Activated CD4-positive, CD25-positive, alpha-beta regulatory T cell (primary cell): Measurements from ENCODE around the gene TSSK3.
"Not testable (repeated sequence)": the region's sequence is repeated elsewhere in the genome, so short reads cannot be mapped to it uniquely, and the experiment has no call there.

Experiments
- DNase-seq, 4 experiments: peaks; one replicate each; lab custom pipeline; 2025; lab: John Stamatoyannopoulos, UW

Gene TSSK3

DNA sequence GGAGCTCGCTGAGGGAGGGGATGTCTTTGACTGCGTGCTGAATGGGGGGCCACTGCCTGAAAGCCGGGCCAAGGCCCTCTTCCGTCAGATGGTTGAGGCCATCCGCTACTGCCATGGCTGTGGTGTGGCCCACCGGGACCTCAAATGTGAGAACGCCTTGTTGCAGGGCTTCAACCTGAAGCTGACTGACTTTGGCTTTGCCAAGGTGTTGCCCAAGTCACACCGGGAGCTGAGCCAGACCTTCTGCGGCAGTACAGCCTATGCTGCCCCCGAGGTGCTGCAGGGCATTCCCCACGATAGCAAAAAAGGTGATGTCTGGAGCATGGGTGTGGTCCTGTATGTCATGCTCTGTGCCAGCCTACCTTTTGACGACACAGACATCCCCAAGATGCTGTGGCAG is 1.4 kb downstream of the TSSK3 start:
- no peak for DNase-seq

DNA sequence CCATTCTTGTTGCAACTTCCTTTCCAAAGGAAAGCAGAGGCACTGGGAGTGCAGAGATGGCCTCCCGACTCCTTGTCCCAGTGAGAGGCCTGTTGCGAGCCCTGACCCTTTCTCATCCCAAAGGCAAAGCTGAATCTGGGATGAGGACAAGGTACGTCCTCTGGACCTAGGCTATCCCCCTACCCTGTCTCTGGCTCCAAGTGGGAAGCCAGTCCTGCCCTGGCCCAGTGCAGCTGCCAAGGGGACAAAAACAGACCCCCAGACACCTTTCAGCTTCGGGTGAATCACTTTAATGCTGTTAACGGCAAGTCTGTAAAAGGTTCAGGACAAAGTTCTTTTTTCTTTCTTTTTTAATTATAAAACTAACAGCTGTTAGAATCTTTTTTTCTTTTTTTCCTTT is 2.5 kb downstream of the TSSK3 start:
- no peak for DNase-seq

DNA sequence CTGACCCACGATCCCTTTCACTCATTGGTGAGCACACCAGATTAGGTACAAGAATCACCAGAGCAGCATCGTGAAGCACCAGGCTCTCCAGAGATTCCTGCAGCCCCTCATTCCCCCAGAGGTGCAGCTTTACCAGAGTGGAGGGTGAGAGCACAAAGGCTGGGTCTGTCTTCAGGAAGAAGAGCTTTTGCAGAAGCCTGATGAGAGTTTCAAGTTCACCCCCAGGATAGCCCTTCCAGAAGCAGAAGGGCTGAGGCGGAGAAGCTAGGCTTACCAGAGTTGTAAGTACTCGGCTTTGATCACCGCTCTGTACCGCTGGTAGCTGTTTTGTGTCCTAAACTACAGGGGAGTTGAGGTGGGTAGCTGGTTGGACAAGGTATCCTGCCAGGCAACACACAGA is 3.1 kb downstream of the TSSK3 start:
- DNase-seq: no peak

DNA sequence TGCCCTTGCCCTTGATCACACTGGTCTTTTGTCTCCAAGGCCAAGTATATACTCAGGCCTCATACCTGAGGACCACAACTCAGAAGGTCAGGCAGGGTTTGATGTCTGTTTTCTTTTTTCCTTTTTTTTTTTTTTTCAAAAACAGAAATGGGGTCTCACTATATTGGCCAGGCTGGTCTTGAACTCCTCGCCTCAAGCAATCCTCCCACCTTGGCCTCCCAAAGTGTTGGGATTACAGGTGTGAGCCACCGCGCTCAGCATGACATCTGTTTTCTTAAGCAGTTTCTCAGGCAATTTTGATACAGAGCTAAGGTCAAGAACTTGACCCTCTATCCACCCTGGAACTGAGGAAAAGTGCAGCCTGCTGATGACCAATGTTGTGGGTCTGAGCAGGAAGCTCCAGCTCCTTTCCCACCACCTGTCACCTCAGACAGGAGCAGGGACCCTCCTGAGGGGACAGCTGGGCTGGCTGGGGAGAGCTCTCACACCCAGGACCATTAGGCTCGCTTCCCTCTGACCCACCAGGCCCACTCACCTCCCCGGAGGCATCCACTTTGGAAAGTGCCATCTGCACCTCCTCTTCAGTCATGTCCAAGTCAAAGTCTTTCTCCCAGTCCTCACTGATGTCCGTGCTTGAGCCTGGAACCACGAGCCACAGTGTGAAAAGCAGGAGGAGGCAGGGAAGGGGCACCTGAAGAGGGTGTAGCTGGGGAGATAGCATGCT is 5.7 kb downstream of the TSSK3 start:
- no peak for DNase-seq

DNA sequence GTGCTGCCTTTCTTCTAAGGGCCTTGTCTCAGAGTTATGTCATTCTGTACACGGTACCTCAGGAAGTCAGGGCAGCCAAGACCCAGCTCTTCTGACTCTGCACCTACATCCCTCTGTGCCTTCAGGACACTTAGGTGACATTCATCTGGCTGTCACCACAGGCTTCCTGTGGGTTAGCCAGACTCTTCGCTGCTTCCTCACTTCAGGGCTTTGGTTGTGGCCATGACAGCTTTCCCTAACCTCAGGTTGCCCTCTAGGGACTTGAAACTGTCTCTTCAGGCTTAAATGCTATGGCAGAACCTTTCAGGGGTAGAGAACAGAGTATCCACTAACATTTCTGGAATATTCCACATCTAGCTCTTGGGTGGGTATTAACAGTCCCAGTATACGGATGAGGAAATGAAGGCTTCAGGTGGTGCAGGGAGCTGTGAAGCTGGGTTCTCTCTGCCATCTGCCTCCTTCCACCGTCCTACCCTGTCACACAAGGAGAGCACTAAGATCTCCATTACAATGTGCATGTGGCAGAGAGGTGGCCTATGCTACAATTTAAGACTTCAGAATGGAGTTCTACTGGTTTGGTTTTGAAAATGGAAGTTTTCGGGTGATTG is 9.9 kb downstream of the TSSK3 start:
- DNase-seq: no peak

DNA sequence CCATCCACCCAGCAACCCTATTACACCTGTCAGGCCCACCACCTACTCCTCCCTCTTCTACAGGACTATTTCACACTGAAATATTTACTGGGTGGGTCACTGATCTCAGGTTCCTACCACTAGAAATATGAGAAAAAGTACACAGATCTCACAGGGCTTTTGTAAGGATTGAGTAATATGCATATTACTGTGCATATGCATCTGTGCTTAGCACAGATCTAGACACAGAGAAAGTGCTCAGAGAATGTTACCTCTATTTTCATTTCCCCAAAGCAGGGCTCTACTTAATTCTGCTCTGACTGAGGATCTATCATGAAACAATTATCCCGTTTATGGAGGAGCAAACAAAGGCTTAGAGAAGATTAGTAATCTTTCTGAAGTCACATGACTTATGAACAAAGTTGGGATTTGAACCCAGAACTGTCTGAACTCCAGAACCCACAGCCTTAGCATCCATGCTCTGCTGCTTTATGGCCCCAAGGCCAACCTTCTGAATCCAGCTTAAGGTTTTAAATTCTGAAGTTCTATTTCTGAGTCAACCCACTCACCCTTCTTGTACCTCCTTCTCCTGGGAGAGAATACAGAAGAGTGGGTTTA is 11.8 kb downstream of the TSSK3 start:
- no peak for DNase-seq

DNA sequence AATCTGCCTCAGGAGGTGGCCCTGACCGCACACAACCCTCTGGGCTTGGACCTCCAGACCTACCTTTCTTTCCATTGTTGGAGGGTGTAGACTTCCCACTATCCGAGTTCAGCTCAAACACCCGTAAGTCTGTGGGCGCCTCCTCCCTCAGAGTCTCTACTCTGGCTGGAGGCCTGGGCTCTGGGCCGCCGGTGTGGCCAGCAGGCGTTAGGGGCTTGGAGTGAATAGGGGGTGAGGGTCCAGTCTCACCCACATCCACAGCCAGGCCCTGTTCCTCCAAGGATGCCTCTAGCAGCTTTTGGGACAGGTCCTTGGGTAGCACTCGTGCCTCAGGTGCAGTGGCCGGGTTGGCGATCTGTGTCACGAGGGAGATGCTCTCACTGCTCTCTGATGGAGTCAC is 13.9 kb downstream of the TSSK3 start:
- DNase-seq: no peak

DNA sequence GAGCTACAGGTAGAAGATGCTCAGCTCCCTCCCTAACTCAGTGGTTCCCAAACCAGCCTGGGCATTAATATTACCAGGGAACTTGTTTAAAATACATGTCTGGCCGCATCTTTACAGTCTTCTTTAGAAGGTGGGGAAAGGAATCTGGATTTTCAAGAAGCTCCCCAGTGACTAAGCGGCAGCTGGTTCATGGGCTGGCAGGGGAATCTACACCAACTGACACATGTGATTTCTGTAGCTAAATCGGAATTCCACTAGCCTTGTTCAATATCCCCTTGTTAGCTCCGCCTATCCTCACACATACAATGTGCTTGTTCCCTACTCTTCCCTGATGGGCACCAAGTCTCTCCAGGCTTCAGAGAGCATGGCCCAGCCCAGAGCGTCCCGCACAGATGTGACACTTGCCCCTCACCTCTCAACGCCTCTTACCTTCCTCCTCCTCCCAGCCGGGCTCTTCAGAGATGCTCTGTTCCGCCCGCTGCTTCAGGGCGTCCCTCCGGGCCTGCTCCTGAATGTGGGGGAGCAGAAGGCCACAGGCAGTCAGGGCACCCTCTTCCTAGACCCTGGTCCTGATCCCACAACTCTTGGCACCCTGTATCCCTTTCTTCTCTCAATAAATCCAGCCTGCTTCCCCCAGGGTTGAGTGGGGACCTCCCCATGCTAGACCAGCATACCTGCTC is 15.3 kb downstream of the TSSK3 start:
- no peak for DNase-seq

DNA sequence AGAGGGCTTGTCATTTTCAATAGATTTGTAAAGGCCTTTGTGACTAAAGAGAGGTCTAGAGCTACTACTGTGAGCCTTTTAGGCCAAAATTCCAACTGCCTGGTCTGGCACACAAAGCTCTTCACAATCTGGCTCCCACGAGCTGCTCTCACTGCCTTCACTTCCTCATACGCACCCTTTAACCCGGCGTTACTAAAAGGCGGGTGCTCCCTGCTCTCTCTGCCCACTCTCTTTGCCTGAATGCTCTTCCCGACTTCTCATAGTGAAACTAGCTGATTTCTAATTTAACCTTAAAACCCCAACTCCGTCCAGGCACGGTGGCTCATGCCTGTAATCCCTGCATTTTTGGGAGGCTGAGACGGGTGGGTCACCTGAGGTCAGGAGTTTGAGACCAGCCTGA is 17.7 kb downstream of the TSSK3 start:
- no peak for DNase-seq

DNA sequence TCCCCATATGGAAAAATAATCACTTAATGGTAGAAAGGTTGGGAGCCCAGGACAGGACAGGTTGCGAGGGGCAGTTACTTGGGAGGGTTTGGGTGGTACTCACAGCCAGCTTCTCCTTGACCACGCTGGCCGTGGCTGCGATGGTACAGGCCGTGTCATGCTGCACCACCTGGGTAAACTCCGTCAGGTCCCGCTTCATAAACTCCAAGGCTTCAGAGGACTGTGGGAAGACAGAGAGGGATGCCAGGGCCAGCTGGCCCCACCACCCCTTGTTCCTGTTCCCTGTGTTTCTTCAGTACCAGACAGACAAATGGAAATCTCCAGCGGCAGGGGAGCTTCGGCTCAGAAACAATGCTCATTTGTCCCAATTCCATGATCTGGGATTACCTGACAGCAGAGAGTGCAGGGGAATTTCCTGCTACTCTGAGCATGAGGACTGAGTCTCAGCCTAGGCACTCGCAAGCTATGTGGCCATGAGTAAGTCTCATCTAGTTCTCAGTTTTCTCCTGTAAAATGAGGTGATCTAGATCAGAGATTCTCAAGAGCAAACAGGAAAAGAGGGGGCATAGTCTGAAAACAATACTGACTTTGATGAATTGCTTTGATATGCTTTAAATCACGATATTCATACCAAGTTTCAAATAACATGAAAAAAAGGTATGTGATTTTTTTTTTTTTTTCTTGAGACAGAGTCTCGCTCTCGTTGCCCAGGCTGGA is 24.5 kb downstream of the TSSK3 start:
- no peak for DNase-seq

DNA sequence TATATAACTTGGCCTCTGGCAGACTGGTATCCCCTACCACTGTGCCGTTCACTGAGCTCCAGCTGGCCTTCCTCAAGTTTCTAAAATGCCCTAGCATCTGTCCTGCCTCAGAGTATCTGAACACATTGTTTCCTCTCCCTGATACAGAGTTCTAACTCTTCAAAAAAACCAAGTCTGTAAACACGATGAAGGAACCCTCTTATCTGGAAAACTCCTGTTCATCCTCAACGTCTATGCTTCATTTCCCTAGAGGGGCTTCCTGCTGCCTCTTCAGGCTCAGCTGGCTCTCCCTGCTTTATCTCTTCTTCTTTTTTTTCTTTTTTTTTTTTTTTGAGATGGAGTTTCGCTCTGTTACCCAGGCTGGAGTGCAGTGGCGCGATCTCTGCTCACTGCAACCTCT is 26.3 kb downstream of the TSSK3 start:
- no peak for DNase-seq

DNA sequence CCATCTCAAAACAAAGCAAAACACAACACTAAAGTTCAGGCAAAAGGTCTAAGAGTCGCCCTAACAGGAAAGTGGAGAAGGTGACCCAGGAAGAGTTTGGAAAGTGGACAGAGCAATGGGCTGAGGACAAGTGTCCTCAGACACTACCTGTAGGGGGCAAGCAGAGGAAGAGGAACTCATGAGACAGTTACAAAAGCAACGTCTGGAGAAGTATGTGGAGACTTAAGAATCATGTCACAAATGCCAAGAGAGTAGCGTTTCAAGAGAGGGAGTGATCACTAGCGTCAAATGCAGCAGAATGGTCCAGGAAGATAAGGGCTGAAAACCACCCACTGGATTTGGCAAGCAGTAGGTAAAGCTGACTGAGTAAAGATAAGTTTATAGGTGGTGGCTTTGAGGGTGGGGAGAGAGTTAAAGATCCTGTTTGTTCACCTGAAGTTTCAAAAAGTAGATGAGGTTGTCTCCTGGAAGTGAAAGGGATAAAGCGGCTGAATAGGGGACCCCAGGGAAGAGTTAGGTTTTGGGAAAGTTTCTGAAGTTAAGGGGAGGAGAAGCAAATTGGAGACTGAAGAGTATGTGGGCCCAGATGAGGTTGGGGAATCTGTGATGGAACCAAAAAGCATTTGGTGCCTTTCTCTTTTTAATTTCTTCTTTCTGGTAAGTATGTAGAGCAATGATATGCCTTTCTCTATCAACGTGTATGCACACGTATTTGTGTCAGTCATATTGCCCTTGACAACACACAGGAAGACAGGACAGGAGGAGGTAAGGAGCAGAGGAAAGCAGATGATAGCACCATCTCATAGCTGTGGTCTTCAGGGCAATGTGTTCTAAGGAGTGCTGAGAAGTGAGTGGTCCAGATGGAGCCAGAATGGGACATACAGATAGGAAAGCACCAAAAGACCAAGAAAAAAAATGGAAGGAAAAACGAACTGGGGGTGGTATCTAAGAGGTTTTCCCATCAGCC is 28.8 kb downstream of the TSSK3 start:
- DNase-seq: no peak

DNA sequence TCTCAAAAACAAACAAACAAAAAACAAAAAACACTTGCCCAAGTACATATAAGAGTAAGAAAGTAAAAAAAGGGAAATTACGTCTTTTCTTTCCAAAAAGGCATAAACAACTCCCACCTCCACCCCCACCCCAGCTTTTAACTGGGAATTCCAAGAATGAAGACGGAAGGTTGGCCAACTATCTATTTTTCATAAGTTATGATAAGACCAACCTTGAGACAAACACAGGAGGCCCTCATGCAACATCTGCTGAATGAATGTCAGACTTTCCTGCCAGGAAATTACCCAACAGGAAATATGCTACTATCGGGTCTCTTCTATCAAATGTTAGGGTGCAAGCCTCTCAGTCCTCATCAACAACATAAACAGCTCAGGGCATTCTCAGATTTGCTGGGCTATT is 30.0 kb downstream of the TSSK3 start:
- DNase-seq: no peak

DNA sequence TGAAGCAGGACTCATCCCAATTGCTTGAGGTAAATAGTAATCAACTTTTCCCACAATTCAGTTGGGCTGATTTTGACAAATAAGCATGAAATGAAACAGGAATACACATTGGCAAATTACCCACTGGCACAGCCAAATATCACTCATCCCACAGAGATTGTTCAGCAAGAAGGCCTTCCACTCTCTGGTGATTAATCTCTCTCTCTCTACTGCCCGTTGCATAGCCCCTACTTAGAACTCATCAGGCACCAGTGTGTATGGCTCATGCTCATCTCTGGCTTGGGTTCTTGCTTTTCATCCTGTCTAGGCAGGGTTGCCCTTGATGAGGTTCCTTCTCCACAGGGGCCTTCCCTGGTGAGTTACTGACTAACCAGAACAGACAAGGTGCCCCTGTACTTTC is 30.8 kb downstream of the TSSK3 start:
- DNase-seq: no peak

DNA sequence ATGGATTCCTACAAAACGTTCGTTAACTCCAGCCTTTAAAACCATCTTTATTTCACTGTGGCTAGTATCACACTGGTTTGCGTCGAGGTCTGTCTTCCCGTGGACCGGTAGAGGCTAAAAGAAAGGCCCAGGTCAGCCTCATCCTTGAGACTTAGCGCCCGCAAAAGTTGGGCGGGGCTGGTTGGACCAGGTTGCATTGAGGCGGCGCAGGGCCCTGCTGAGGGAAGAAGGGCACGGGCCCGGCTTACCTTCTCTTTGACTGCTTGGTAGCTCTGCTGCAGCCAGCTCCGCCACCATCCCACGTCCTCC is 31.4 kb downstream of the TSSK3 start:
- DNase-seq: peak in 2 of 4 experiments; percentile 18 to 37

DNA sequence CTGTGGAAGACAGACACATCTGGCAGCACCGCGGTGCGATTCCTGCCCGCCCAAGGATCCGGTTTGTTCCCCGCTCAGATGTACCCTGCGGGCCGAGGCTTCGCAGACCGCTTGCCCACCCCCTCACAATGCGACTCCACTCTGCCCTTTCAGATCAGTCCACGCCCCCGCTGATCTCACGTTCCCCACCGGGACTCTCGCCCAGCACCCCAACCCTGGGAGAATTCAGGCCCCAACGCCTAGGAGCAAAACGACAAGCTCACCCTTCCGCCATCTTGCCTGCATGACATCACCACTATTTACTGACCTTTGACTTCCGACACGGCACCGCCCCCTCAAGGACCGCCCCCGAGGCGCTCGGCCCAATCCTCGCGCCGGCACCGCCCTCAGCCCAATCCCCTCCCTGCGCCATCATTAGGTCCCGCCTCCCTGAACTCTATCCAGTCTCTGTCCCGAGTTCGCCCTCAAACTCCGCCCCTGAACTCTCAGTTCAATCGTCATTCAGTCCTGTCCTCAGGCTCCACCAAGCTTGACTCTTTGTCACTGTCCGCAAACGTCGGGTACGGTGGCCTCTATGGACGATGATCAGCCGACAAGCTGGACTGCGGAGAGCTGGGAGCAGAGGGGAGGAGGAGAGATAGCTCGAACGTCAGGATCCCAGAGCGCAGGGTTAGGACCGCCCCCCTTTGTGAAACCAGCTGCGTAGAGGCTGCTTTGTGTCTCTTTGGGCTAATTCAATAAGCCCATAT is 32.0 kb downstream of the TSSK3 start, which contains the start of gene BSDC1:
Gene BSDC1, minus strand, starts transcription at position 301 of the 749 bp plus-strand sequence. Its CDS starts 27 bp downstream, at position 274.
- DNase-seq: peak; percentile 93 to 97 (median 95)

DNA sequence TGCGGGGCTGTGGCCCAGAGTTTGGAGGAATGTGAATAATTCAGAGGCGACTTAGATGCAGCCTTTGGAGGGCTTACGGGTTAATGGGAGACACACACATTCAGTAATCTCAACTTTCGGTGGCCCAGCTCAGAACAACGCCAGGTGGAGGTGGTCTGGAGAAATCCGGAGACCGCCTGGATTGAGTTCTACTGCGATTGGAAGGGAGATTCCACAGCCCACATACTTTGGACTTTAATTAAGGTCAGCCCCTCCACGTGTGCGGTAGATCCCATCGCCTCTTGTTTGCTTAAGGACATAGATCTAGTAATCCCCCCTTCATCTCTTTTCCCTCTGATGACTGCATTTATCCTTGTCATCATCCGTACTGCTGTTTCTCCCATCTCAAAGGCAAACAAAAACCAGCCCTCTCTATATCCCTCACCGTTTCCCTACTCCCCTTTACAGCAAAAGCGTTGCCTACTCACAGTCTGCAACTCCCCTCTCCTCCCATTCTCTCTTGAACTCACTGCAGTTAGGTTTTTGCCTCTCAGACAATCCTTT is 32.6 kb downstream of the TSSK3 start:
- DNase-seq: no peak

DNA sequence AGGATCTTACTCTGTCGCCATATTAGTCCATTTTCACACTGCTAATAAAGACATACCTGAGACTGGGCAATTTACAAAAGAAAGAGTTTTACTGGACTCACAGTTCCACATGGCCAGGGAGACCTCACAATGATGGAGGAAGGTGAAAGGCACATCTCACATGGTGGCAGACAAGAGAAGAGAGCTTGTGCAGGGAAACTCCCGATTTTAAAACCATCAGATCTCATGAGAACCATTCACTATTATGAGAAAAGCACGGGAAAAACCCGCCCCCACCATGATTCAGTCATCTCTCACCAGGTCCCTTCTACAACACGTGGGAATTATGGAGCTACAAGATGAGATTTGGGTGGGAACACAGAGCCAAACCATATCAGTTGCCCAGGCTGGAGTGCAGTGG is 34.2 kb downstream of the TSSK3 start:
- not testable (repeated sequence) for DNase-seq

DNA sequence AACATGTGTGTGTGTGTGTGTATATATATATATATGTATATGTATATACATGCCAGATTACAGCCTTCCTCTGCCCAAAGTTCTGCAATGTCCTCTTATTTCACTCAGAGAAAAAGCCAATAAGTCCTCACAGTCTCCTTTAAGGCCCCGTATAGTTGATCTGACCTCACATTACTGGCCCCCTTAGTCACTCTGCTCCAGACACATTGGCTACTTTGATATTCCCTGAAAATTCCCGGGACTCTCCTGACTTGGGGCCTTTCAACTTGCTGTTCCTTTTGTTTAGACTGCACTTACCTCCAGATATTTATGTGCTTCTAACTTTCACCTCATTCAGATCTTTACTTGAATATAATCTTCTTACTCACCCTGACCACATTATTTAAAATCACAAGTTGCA is 36.1 kb downstream of the TSSK3 start:
- no peak for DNase-seq

DNA sequence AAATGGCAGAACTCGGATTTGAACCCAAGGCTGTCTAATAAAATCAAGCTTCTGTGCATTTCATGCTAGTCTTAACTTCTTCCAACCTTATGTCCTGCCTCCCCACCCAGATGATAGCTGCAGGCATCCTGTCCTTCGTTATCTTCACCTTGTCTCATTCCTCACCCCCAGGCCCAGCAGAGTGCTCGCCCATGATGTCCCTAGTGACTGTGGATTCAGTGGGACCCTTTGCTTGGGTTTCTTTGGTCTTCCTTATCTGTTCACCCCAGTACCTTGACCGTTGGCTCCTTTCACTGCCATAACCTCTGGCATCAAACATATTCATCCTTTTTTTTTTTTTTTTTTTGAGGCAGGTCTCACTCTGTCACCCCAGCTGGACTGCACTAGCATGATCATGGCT is 37.5 kb downstream of the TSSK3 start:
- DNase-seq: no peak
